ENCODE data around the gene FYCO1.

The FYCO1 gene

GRCh38 chr3:45949432-45949831 is 46.2 kb downstream of the FYCO1 start:
- Mint-ChIP-seq H3K4me1 (peaks cover 82% of the 10 kb centered on the region), H3K9me3 (no peaks in the 10 kb centered on the region), H3K27me3 (no peaks in the 10 kb centered on the region), H3K27ac (ENCODE audit: low read depth) (peak overlapping the region; percentile 82), H3K36me3 (ENCODE audit: insufficient read depth) (peaks cover 42% of the 10 kb centered on the region), H3K4me3 (peak overlapping the region; percentile 51)
- DNase-seq (ENCODE audit: low spot score in 2 of 2) (no peak), ATAC-seq (replicated peaks; ENCODE audit: extremely low read depth, poor library complexity, severe bottlenecking) (no peak)

GRCh38 chr3:45948881-45949280 is 46.7 kb downstream of the FYCO1 start:
- peak overlapping the region; percentile 82 for H3K27ac Mint-ChIP-seq (ENCODE audit: low read depth)
- peaks cover 36% of the 10 kb centered on the region for H3K36me3 Mint-ChIP-seq (ENCODE audit: insufficient read depth)
- no peaks in the 10 kb centered on the region for H3K27me3 Mint-ChIP-seq
- DNase-seq (ENCODE audit: low spot score in 2 of 2) (no peak), ATAC-seq (replicated peaks; ENCODE audit: extremely low read depth, poor library complexity, severe bottlenecking) (no peak)
- H3K4me1 Mint-ChIP-seq, result peaks cover 85% of the 10 kb centered on the region
- no peaks in the 10 kb centered on the region for H3K9me3 Mint-ChIP-seq
- peak overlapping the region; percentile 34 for H3K4me3 Mint-ChIP-seq

- ATAC-seq (replicated peaks; ENCODE audit: extremely low read depth, poor library complexity, severe bottlenecking), result no peak
- Mint-ChIP-seq H3K27ac (ENCODE audit: low read depth) (no peak overlapping the region), H3K9me3 (no peaks in the 10 kb centered on the region), H3K36me3 (ENCODE audit: insufficient read depth) (peaks cover 33% of the 10 kb centered on the region), H3K27me3 (no peaks in the 10 kb centered on the region), H3K4me1 (peaks cover 90% of the 10 kb centered on the region), H3K4me3 (peak overlapping the region; percentile 34)
- DNase-seq (ENCODE audit: low spot score in 2 of 2), result no peak
Measured at GRCh38 chr3:45948311-45948781, 47.3 kb downstream of the FYCO1 start.

- Mint-ChIP-seq H3K4me1 (peaks cover 92% of the 10 kb centered on the region), H3K4me3 (peak overlapping the region; percentile 78), H3K36me3 (ENCODE audit: insufficient read depth) (peaks cover 29% of the 10 kb centered on the region), H3K27ac (ENCODE audit: low read depth) (no peak overlapping the region), H3K9me3 (no peaks in the 10 kb centered on the region), H3K27me3 (no peaks in the 10 kb centered on the region)
- no peak for ATAC-seq (replicated peaks; ENCODE audit: extremely low read depth, poor library complexity, severe bottlenecking)
- DNase-seq (ENCODE audit: low spot score in 2 of 2), result no peak
Measured at GRCh38 chr3:45947361-45947760, 48.3 kb downstream of the FYCO1 start.

DNA sequence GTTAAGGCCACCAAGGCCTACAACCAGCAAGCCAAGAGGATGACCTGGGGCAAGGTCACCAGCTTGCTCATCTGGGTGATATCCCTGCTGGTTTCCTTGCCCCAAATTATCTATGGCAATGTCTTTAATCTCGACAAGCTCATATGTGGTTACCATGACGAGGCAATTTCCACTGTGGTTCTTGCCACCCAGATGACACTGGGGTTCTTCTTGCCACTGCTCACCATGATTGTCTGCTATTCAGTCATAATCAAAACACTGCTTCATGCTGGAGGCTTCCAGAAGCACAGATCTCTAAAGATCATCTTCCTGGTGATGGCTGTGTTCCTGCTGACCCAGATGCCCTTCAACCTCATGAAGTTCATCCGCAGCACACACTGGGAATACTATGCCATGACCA is 48.7 kb downstream of the FYCO1 start:
- Mint-ChIP-seq H3K9me3 (no peaks in the 10 kb centered on the region), H3K4me3 (peak overlapping the region; percentile 78), H3K27ac (ENCODE audit: low read depth) (no peak overlapping the region), H3K36me3 (ENCODE audit: insufficient read depth) (peaks cover 25% of the 10 kb centered on the region), H3K27me3 (no peaks in the 10 kb centered on the region), H3K4me1 (peaks cover 92% of the 10 kb centered on the region)
- DNase-seq (ENCODE audit: low spot score in 2 of 2) (no peak), ATAC-seq (replicated peaks; ENCODE audit: extremely low read depth, poor library complexity, severe bottlenecking) (no peak)

GRCh38 chr3:45946307-45946706 is 49.3 kb downstream of the FYCO1 start:
- peaks cover 23% of the 10 kb centered on the region for H3K36me3 Mint-ChIP-seq (ENCODE audit: insufficient read depth)
- no peak for DNase-seq (ENCODE audit: low spot score in 2 of 2)
- H3K4me1 Mint-ChIP-seq, result peaks cover 89% of the 10 kb centered on the region
- H3K27ac Mint-ChIP-seq (ENCODE audit: low read depth), result peak overlapping the region; percentile 84
- no peaks in the 10 kb centered on the region for H3K27me3 Mint-ChIP-seq
- no peak for ATAC-seq (replicated peaks; ENCODE audit: extremely low read depth, poor library complexity, severe bottlenecking)
- peak overlapping the region; percentile 78 for H3K4me3 Mint-ChIP-seq
- no peaks in the 10 kb centered on the region for H3K9me3 Mint-ChIP-seq

- DNase-seq (ENCODE audit: low spot score in 2 of 2) (no peak), ATAC-seq (replicated peaks; ENCODE audit: extremely low read depth, poor library complexity, severe bottlenecking) (peak; percentile 44)
- peak overlapping the region; percentile 84 for H3K27ac Mint-ChIP-seq (ENCODE audit: low read depth)
- H3K9me3 Mint-ChIP-seq, result no peaks in the 10 kb centered on the region
- H3K27me3 Mint-ChIP-seq, result no peaks in the 10 kb centered on the region
- H3K4me3 Mint-ChIP-seq, result peak overlapping the region; percentile 78
- peaks cover 87% of the 10 kb centered on the region for H3K4me1 Mint-ChIP-seq
- peaks cover 25% of the 10 kb centered on the region for H3K36me3 Mint-ChIP-seq (ENCODE audit: insufficient read depth)
Measured at GRCh38 chr3:45944830-45945620, 50.6 kb downstream of the FYCO1 start.

DNA sequence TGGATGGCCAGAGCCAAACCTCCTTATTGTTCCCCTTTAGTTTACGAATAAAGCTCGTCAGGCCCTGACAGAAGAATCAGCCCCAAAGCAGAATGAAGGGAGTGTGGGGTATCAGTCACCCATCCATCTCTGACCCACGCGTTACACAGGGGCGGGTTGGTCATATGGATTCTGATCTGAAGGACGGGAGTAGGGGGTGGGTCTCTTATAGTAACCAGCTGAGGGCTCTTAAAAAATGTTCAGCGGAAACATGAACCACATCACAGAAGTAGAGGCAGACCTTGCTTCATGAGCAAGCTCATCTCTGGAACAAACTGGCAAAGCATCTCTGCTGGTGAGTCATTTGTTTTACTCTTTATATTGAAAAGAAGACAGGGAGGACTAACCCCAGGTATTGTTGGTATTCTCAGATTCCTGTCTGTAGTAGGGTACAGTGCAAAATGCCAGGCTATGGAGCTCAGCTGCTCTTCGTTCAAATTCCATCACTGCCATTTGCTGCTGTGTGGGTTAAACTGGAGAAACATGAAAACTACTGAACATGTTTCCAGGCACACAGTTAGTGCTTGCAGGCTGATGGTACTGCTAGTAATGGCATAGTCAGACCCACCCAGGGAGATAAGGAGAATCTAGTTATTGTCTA is 52.3 kb downstream of the FYCO1 start, which contains the start of gene CXCR6:
Gene CXCR6, plus strand, starts transcription at position 258 of the 640 bp plus-strand sequence. CDS start 3,018 bp downstream, outside the sequence.
- DNase-seq (ENCODE audit: low spot score in 2 of 2) (peak in 1 of 2 donors; percentile 22), ATAC-seq (replicated peaks; ENCODE audit: extremely low read depth, poor library complexity, severe bottlenecking) (peak; percentile 74)
- Mint-ChIP-seq H3K27ac (ENCODE audit: low read depth) (peak within 1 kb of the TSS; percentile 93), H3K4me3 (peak within 1 kb of the TSS; percentile 71), H3K27me3 (no peaks in the 10 kb centered on the region), H3K36me3 (ENCODE audit: insufficient read depth) (peaks cover 22% of the 10 kb centered on the region), H3K4me1 (peaks cover 90% of the 10 kb centered on the region), H3K9me3 (no peaks in the 10 kb centered on the region)

DNA sequence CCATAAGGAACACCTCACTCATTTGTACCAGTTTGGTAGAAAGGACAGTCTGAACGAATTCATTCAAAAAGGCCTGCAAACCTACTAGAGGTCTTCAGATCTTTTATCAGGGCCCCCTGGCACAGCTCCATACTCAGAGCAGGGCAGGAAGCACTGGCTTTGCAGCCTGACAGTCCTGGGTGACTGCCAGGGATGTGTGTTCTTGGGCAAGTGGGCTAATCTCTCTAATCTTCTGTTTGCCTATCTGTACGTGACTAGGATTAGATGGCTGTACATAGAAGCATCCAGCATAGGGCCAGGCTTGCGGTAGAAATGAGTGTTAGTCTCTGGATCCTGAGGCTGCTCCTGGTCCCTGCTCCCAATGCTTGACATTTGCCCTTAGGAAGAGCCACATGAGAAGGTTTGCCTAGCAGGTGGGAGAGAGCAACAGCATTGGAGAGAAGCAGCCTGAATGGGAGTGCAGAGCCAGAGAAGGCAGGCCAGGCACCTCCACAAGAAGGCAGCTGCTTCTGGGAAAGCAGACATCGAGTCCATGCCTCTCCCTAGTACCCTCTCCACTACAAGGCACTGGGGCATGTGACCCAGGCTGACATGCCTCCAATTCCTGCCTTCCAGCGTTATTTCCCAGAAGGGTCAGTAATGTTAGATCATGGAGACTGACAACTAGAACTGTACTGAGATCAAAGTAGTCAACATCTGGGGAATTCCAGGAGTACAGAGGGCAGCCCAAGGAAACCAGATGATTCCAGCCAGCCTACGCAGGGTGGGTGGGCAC is 53.4 kb downstream of the FYCO1 start:
- peaks cover 80% of the 10 kb centered on the region for H3K4me1 Mint-ChIP-seq
- H3K9me3 Mint-ChIP-seq, result no peaks in the 10 kb centered on the region
- ATAC-seq (replicated peaks; ENCODE audit: extremely low read depth, poor library complexity, severe bottlenecking) (no peak), DNase-seq (ENCODE audit: low spot score in 2 of 2) (no peak)
- no peaks in the 10 kb centered on the region for H3K27me3 Mint-ChIP-seq
- peak overlapping the region; percentile 26 for H3K27ac Mint-ChIP-seq (ENCODE audit: low read depth)
- H3K36me3 Mint-ChIP-seq (ENCODE audit: insufficient read depth), result peaks cover 20% of the 10 kb centered on the region
- peak overlapping the region; percentile 71 for H3K4me3 Mint-ChIP-seq

GRCh38 chr3:45940781-45941365 is 54.8 kb downstream of the FYCO1 start:
- H3K9me3 Mint-ChIP-seq, result no peaks in the 10 kb centered on the region
- peaks cover 24% of the 10 kb centered on the region for H3K36me3 Mint-ChIP-seq (ENCODE audit: insufficient read depth)
- no peak for DNase-seq (ENCODE audit: low spot score in 2 of 2)
- H3K4me1 Mint-ChIP-seq, result peaks cover 67% of the 10 kb centered on the region
- H3K27ac Mint-ChIP-seq (ENCODE audit: low read depth), result peak overlapping the region; percentile 79
- no peaks in the 10 kb centered on the region for H3K27me3 Mint-ChIP-seq
- H3K4me3 Mint-ChIP-seq, result no peak overlapping the region
- no peak for ATAC-seq (replicated peaks; ENCODE audit: extremely low read depth, poor library complexity, severe bottlenecking)

- peaks cover 64% of the 10 kb centered on the region for H3K4me1 Mint-ChIP-seq
- H3K9me3 Mint-ChIP-seq, result no peaks in the 10 kb centered on the region
- H3K4me3 Mint-ChIP-seq, result no peak overlapping the region
- H3K27ac Mint-ChIP-seq (ENCODE audit: low read depth), result peak overlapping the region; percentile 79
- DNase-seq (ENCODE audit: low spot score in 2 of 2) (no peak), ATAC-seq (replicated peaks; ENCODE audit: extremely low read depth, poor library complexity, severe bottlenecking) (no peak)
- peaks cover 28% of the 10 kb centered on the region for H3K36me3 Mint-ChIP-seq (ENCODE audit: insufficient read depth)
- H3K27me3 Mint-ChIP-seq, result no peaks in the 10 kb centered on the region
Measured at GRCh38 chr3:45940004-45940780, 55.4 kb downstream of the FYCO1 start.
